Aorta (tissue), 5 donors: Measurements from ENCODE around the gene C11orf98. TPM values are rescaled to one million over a fixed set of nuclear protein-coding genes. Genes with fewer than 3 reads are reported as not detected.

ENCODE experiments used
- ATAC-seq: fragments of 200-7000 bp; cut with Tn5 transposase; one replicate; pipeline ENCODE4 v1.9.1; 2022; ENCODE audit warnings: moderate library complexity; ENCODE audit not compliant: low FRiP score
- DNase-seq, 2 donors: peaks; one replicate each; pipeline ENCODE4 v3.0.0-alpha.2; 2020
- H3K27ac ChIP-seq, 2 donors: one replicate each; pipeline ENCODE4 v1.5.1; 2013; ENCODE audit warnings: low read length in 2 of 2, mild to moderate bottlenecking in 2 of 2, moderate library complexity in 2 of 2, control low read depth in 1 of 2, inconsistent platforms in 1 of 2, low read depth in 1 of 2
- H3K27me3 ChIP-seq, 2 donors: one replicate each; pipeline ENCODE4 v1.6.1; 2013; ENCODE audit warnings: control low read depth in 1 of 2, low read length in 1 of 2, mild to moderate bottlenecking in 1 of 2, moderate library complexity in 1 of 2; ENCODE audit not compliant: insufficient read depth in 2 of 2, control insufficient read depth in 1 of 2
- H3K36me3 ChIP-seq, 2 donors: one replicate each; pipeline ENCODE4 v1.6.1; 2013; ENCODE audit warnings: control low read depth in 1 of 2, low read length in 1 of 2, mild to moderate bottlenecking in 1 of 2; ENCODE audit not compliant: insufficient read depth in 2 of 2, control insufficient read depth in 1 of 2
- H3K4me1 ChIP-seq, 2 donors: one replicate each; pipeline ENCODE4 v1.6.1; 2013; ENCODE audit warnings: low read length in 2 of 2, control low read depth in 1 of 2, mild to moderate bottlenecking in 1 of 2, moderate library complexity in 1 of 2; ENCODE audit not compliant: insufficient read depth in 2 of 2, control insufficient read depth in 1 of 2
- H3K4me3 ChIP-seq, 2 donors: one replicate each; pipeline ENCODE4 v1.5.1; 2013; ENCODE audit warnings: low read length in 2 of 2, control low read depth in 1 of 2, mild to moderate bottlenecking in 1 of 2
- H3K9me3 ChIP-seq: one replicate; pipeline ENCODE4 v1.6.1; 2013; ENCODE audit warnings: mild to moderate bottlenecking, low read length; ENCODE audit not compliant: control insufficient read depth
- WGBS, 2 donors: extraction: QIAGEN DNeasy Blood & Tissue Kit; methylation state at CpG; one replicate each; pipeline ENCODE4 v1.1.7; 2013; 5-methylcytosine and 5-hydroxymethylcytosine counted together
- intact Hi-C, 2 donors: fragments of 100-400 bp; cut with DNase I; formaldehyde crosslinking; loops; one replicate each; pipeline versions ENCODE4 v1.14.2 to v1.15.0; 2022
- polyA plus RNA-seq, 2 donors: library from polyadenylated mRNA; stranded (reverse); fragments of 200-250 nt; gene quantifications; one replicate each; pipeline ENCODE4 v1.2.3, GENCODE V29; 2013
- total RNA-seq, 2 donors: library from RNA; stranded (reverse); fragmentation: NEBNext Ultra II Directional; extraction: Animal tissue kit (Norgen Biotek cat#: 25700); gene quantifications; one replicate each; pipeline ENCODE4 v1.2.1, GENCODE V29; 2021
- donor health status: healthy with polysubstance abuse.
- donor health status: Bipolar disorder and iron deficiency.
- donor health status: DM: no; HTN: no; CAD: no.
- donor health status: DM: no; HTN: no; CAD: no.
- donor health status: DM: yes; HTN: yes; CAD: no.

The C11orf98 gene
- total and polyA plus RNA-seq, 4 donors: 23.1 to 121 (median 53.5) TPM

DNA sequence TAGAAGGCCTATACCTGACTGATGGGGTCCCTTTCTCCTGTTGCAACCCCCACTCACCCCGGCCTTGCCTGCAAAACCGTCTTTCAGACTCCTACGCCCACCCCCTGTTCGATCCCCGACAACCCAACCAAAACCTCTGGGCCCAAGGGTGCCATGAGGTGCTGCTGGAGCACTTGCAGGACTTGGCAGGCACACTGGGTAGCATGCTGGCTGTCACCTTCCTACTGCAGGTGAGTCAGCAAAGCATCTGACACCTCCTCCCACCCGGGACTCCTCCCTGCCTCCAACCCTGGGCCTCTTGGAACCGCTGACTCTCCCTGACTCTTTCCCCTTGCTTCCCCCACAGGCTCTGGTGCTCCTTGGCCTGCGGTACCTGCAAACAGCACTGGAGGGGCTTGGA, 50.7 kb downstream of the C11orf98 start:
- intact Hi-C loops: no loop called here
- Histone ChIP-seq H3K9me3 (no peaks in the 10 kb centered on the region), H3K27ac (no peak overlapping the region), H3K4me3 (no peak overlapping the region), H3K27me3 (no peaks in the 10 kb centered on the region), H3K4me1 (no peaks in the 10 kb centered on the region), H3K36me3 (no peaks in the 10 kb centered on the region)
- 75% methylated on average over 8 of the region's 8 CpGs for WGBS, 2 donors
- DNase-seq (no peak), ATAC-seq (no peak)

- no peaks in the 10 kb centered on the region for H3K36me3 ChIP-seq
- 13 to 15% methylated on average over 15 of the region's 15 CpGs for WGBS, 2 donors
- no peaks in the 10 kb centered on the region for H3K9me3 ChIP-seq
- DNase-seq (no peak), ATAC-seq (no peak)
- no peaks in the 10 kb centered on the region for H3K4me1 ChIP-seq
- no peak overlapping the region for H3K4me3 ChIP-seq
- intact Hi-C loops: no loop called here
- H3K27me3 ChIP-seq: no peaks in the 10 kb centered on the region
- peak overlapping the region; percentile 37 to 68 for H3K27ac ChIP-seq
Observed at GRCh38 chr11:62613291-62613778, 51.7 kb downstream of the C11orf98 start.

Other genes starting within 250 kb of the C11orf98 start
- gene SCGB1A1, start 246.2 kb downstream of the C11orf98 start, total RNA-seq: not detected
- 1 to 10 TPM in 1 of 2 donors, under 1 TPM in 1; 0.61 to 5.0 TPM for gene SCGB1A1, start 246.2 kb downstream of the C11orf98 start, polyA plus RNA-seq
- gene AHNAK, start 118.4 kb downstream of the C11orf98 start, total RNA-seq: 1,000 to 10,000 TPM; 1,149 to 1,263 TPM
- gene AHNAK, start 118.4 kb downstream of the C11orf98 start, polyA plus RNA-seq: 100 to 1,000 TPM; 146 to 237 TPM
- 100 to 1,000 TPM; 787 to 987 TPM for gene EEF1G, start 91.3 kb downstream of the C11orf98 start, total RNA-seq
- 1,000 to 10,000 TPM; 1,251 to 1,857 TPM for gene EEF1G, start 91.3 kb downstream of the C11orf98 start, polyA plus RNA-seq
- 10 to 100 TPM; 14.8 to 14.9 TPM for gene TUT1, start 73.7 kb downstream of the C11orf98 start, total RNA-seq
- gene TUT1, start 73.7 kb downstream of the C11orf98 start, polyA plus RNA-seq: 10 to 100 TPM in 1 of 2 donors, 1 to 10 TPM in 1; 1.6 to 10.8 TPM
- gene MTA2, start 63.3 kb downstream of the C11orf98 start, total RNA-seq: 10 to 100 TPM; 80.1 to 87.9 TPM
- gene MTA2, start 63.3 kb downstream of the C11orf98 start, polyA plus RNA-seq: 10 to 100 TPM; 13.5 to 40.3 TPM
- 100 to 1,000 TPM in 1 of 2 donors, 10 to 100 TPM in 1; 93.7 to 134 TPM for gene EML3, start 52.4 kb downstream of the C11orf98 start, total RNA-seq
- gene EML3, start 52.4 kb downstream of the C11orf98 start, polyA plus RNA-seq: 100 to 1,000 TPM in 1 of 2 donors, 10 to 100 TPM in 1; 15.7 to 182 TPM
- 10 to 100 TPM in 1 of 2 donors, 1 to 10 TPM in 1; 9.0 to 15.6 TPM for gene ROM1, start 52.0 kb downstream of the C11orf98 start, total RNA-seq
- 10 to 100 TPM; 33.2 to 33.9 TPM for gene ROM1, start 52.0 kb downstream of the C11orf98 start, polyA plus RNA-seq
- 10 to 100 TPM; 26.7 to 39.7 TPM for gene B3GAT3, start 43.2 kb downstream of the C11orf98 start, total RNA-seq
- gene B3GAT3, start 43.2 kb downstream of the C11orf98 start, polyA plus RNA-seq: 10 to 100 TPM; 12.6 to 45.2 TPM
- 100 to 1,000 TPM; 196 to 206 TPM for gene GANAB, start 18.6 kb downstream of the C11orf98 start, total RNA-seq
- gene GANAB, start 18.6 kb downstream of the C11orf98 start, polyA plus RNA-seq: 100 to 1,000 TPM in 1 of 2 donors, 10 to 100 TPM in 1; 41.2 to 117 TPM
- gene INTS5, start 11.9 kb downstream of the C11orf98 start, total RNA-seq: 10 to 100 TPM; 12.5 to 13.3 TPM
- gene INTS5, start 11.9 kb downstream of the C11orf98 start, polyA plus RNA-seq: 1 to 10 TPM; 3.8 to 6.2 TPM
- gene CSKMT, start 102 bp upstream of the C11orf98 start, total RNA-seq: 10 to 100 TPM; 11.1 to 11.7 TPM
- gene CSKMT, start 102 bp upstream of the C11orf98 start, polyA plus RNA-seq: 10 to 100 TPM in 1 of 2 donors, 1 to 10 TPM in 1; 8.8 to 16.3 TPM
- 1 to 10 TPM; 3.0 to 4.8 TPM for gene UQCC3, start 6.5 kb upstream of the C11orf98 start, total RNA-seq
- 10 to 100 TPM in 1 of 2 donors, 1 to 10 TPM in 1; 5.8 to 12.7 TPM for gene UQCC3, start 6.5 kb upstream of the C11orf98 start, polyA plus RNA-seq
- 1 to 10 TPM; 3.6 to 8.6 TPM for gene LBHD1, start 7.1 kb upstream of the C11orf98 start, total RNA-seq
- 1 to 10 TPM; 2.3 to 7.6 TPM for gene LBHD1, start 7.1 kb upstream of the C11orf98 start, polyA plus RNA-seq
- 10 to 100 TPM; 84.1 to 85.4 TPM for gene UBXN1, start 13.9 kb upstream of the C11orf98 start, total RNA-seq
- 100 to 1,000 TPM; 186 to 224 TPM for gene UBXN1, start 13.9 kb upstream of the C11orf98 start, polyA plus RNA-seq
- gene LRRN4CL, start 24.3 kb upstream of the C11orf98 start, total RNA-seq: 10 to 100 TPM in 1 of 2 donors, 1 to 10 TPM in 1; 8.5 to 24.5 TPM
- under 1 TPM in 1 of 2 donors, not detected in 1; 0.10 TPM for gene LRRN4CL, start 24.3 kb upstream of the C11orf98 start, polyA plus RNA-seq
- gene BSCL2, start 42.2 kb upstream of the C11orf98 start, total RNA-seq: 10 to 100 TPM; 22.3 to 31.5 TPM
- gene BSCL2, start 42.2 kb upstream of the C11orf98 start, polyA plus RNA-seq: 10 to 100 TPM; 38.7 to 61.8 TPM
- gene GNG3, start 42.5 kb upstream of the C11orf98 start, total RNA-seq: not detected
- gene GNG3, start 42.5 kb upstream of the C11orf98 start, polyA plus RNA-seq: under 1 TPM in 1 of 2 donors, not detected in 1; 0.33 TPM
- 10 to 100 TPM; 46.9 to 47.2 TPM for gene HNRNPUL2, start 62.2 kb upstream of the C11orf98 start, total RNA-seq
- gene HNRNPUL2, start 62.2 kb upstream of the C11orf98 start, polyA plus RNA-seq: 10 to 100 TPM; 31.5 to 43.6 TPM
- gene TTC9C, start 63.3 kb upstream of the C11orf98 start, total RNA-seq: 10 to 100 TPM; 21.1 to 32.4 TPM
- 10 to 100 TPM; 17.3 to 40.7 TPM for gene TTC9C, start 63.3 kb upstream of the C11orf98 start, polyA plus RNA-seq
- 1 to 10 TPM; 9.7 to 9.8 TPM for gene ZBTB3, start 89.0 kb upstream of the C11orf98 start, total RNA-seq
- gene ZBTB3, start 89.0 kb upstream of the C11orf98 start, polyA plus RNA-seq: 1 to 10 TPM; 2.9 to 3.9 TPM
- gene POLR2G, start 96.4 kb upstream of the C11orf98 start, total RNA-seq: 10 to 100 TPM; 40.0 to 50.3 TPM
- gene POLR2G, start 96.4 kb upstream of the C11orf98 start, polyA plus RNA-seq: 100 to 1,000 TPM in 1 of 2 donors, 10 to 100 TPM in 1; 80.4 to 109 TPM
- 10 to 100 TPM; 13.2 to 21.3 TPM for gene TAF6L, start 106.2 kb upstream of the C11orf98 start, total RNA-seq
- 10 to 100 TPM; 14.5 to 43.5 TPM for gene TAF6L, start 106.2 kb upstream of the C11orf98 start, polyA plus RNA-seq
- gene TMEM179B, start 122.2 kb upstream of the C11orf98 start, total RNA-seq: 10 to 100 TPM; 26.8 to 31.0 TPM
- 10 to 100 TPM; 29.2 to 55.9 TPM for gene TMEM179B, start 122.2 kb upstream of the C11orf98 start, polyA plus RNA-seq
- gene TMEM223, start 126.8 kb upstream of the C11orf98 start, total RNA-seq: 10 to 100 TPM in 1 of 2 donors, 1 to 10 TPM in 1; 6.0 to 12.6 TPM
- 10 to 100 TPM; 10.4 to 10.6 TPM for gene TMEM223, start 126.8 kb upstream of the C11orf98 start, polyA plus RNA-seq
- gene NXF1, start 140.2 kb upstream of the C11orf98 start, total RNA-seq: 10 to 100 TPM; 82.4 to 99.9 TPM
- 100 to 1,000 TPM in 1 of 2 donors, 10 to 100 TPM in 1; 26.8 to 455 TPM for gene NXF1, start 140.2 kb upstream of the C11orf98 start, polyA plus RNA-seq
- gene STX5, start 166.8 kb upstream of the C11orf98 start, total RNA-seq: 10 to 100 TPM; 42.6 to 46.4 TPM
- 10 to 100 TPM; 19.2 to 44.0 TPM for gene STX5, start 166.8 kb upstream of the C11orf98 start, polyA plus RNA-seq
- gene TEX54, start 167.6 kb upstream of the C11orf98 start, total RNA-seq: not detected
- 1 to 10 TPM in 1 of 2 donors, not detected in 1; 5.5 TPM for gene TEX54, start 167.6 kb upstream of the C11orf98 start, polyA plus RNA-seq
- 10 to 100 TPM; 35.4 to 42.9 TPM for gene WDR74, start 174.4 kb upstream of the C11orf98 start, total RNA-seq
- gene WDR74, start 174.4 kb upstream of the C11orf98 start, polyA plus RNA-seq: 10 to 100 TPM; 13.5 to 53.9 TPM
- gene SLC3A2, start 215.7 kb upstream of the C11orf98 start, total RNA-seq: 100 to 1,000 TPM in 1 of 2 donors, 10 to 100 TPM in 1; 98.6 to 107 TPM
- gene SLC3A2, start 215.7 kb upstream of the C11orf98 start, polyA plus RNA-seq: 10 to 100 TPM; 31.8 to 74.8 TPM